Kidney (tissue), 14 donors: ENCODE results near the gene LUC7L. TPM values are rescaled to one million over a fixed set of nuclear protein-coding genes. Genes with fewer than 3 reads are reported as not detected.
"Not testable (repeated sequence)": the region's sequence is repeated elsewhere in the genome, so short reads cannot be mapped to it uniquely, and the experiment has no call there.

Source experiments
- DNase-seq, 5 donors: peaks; one replicate each; pipeline ENCODE4 v3.0.0-alpha.2; 2013 to 2020
- FAIRE-seq: peaks from 2 replicates; lab custom pipeline; 2012; peaks lifted over from hg19 to GRCh38; lab: Jason Lieb, UNC
- H3K27ac ChIP-seq, 2 donors: one replicate each; pipeline ENCODE4 v1.7.0; 2013; ENCODE audit warnings: low read depth in 2 of 2, low read length in 2 of 2, inconsistent platforms in 1 of 2
- H3K27me3 ChIP-seq: one replicate; pipeline ENCODE4 v1.7.1; 2013; ENCODE audit warnings: low read length, inconsistent platforms; ENCODE audit not compliant: control insufficient read depth, insufficient read depth
- H3K36me3 ChIP-seq, 3 donors: one replicate each; pipeline versions ENCODE4 v1.7.0 to v1.7.1; 2013; ENCODE audit warnings: low read length in 3 of 3, control low read depth in 1 of 3, inconsistent platforms in 1 of 3; ENCODE audit not compliant: insufficient read depth in 3 of 3, control insufficient read depth in 2 of 3
- H3K4me1 ChIP-seq, 3 donors: one replicate each; pipeline versions ENCODE4 v1.7.0 to v1.7.1; 2013; ENCODE audit warnings: low read length in 3 of 3, inconsistent platforms in 1 of 3, low read depth in 1 of 3; ENCODE audit not compliant: control insufficient read depth in 2 of 3, insufficient read depth in 2 of 3
- H3K4me3 ChIP-seq, 3 donors: one replicate each; pipeline versions ENCODE4 v1.7.0 to v1.8.1; 2013; ENCODE audit warnings: low read length in 3 of 3, control low read depth in 1 of 3, inconsistent platforms in 1 of 3
- H3K9ac ChIP-seq, 3 donors: one replicate each; pipeline versions ENCODE4 v1.7.0 to v1.7.1; 2013; ENCODE audit warnings: low read length in 3 of 3, control low read depth in 1 of 3, inconsistent platforms in 1 of 3
- H3K9me3 ChIP-seq, 3 donors: one replicate each; pipeline versions ENCODE4 v1.7.0 to v1.7.1; 2013; ENCODE audit warnings: low read length in 3 of 3, control low read depth in 1 of 3, inconsistent platforms in 1 of 3; ENCODE audit not compliant: control insufficient read depth in 2 of 3, insufficient read depth in 1 of 3
- CTCF ChIP-seq: IDR thresholded peaks from 3 replicates; pipeline ENCODE4 v1.5.1; 2012; ENCODE audit warnings: mild to moderate bottlenecking, moderate library complexity, borderline replicate concordance; ENCODE audit not compliant: insufficient read depth; ENCODE audit errors: extremely low read depth
- intact Hi-C: fragments of 100-400 bp; cut with DNase I; formaldehyde crosslinking; loops from one replicate; pipeline ENCODE4 v1.11.1; 2022
- polyA plus RNA-seq: library from polyadenylated mRNA; stranded (reverse); fragments of 350-450 nt; fragmentation: Illumina TruSeq; extraction: RNeasy Lipid Tissue Mini Kit (QIAGEN cat#74804); gene quantifications from one replicate; pipeline ENCODE4 v1.2.3, GENCODE V29; 2014; ENCODE audit warnings: low read depth, low replicate concordance; ENCODE audit not compliant: insufficient read depth
- total RNA-seq: library from RNA; stranded (reverse); fragmentation: NEBNext Ultra II Directional; extraction: Animal tissue kit (Norgen Biotek cat#: 25700); gene quantifications from one replicate; pipeline ENCODE4 v1.2.1, GENCODE V29; 2021
- donor health status: control.
- donor health status: control.
- donor health status: control.
- donor health status: control.
- donor health status: control.
- donor health status: DM: yes; HTN: yes; CAD: no.
- donor health status: Normal renal cell carcinoma (clear cell type).

The LUC7L gene
- total and polyA plus RNA-seq, 2 donors from 2014 or later = 56.3 to 72.0 TPM

GRCh38 chr16:268141-269053, 39.1 kb upstream of the LUC7L start:
- TF ChIP-seq CTCF = no peak
- intact Hi-C loops = no loop called here
- H3K27me3 ChIP-seq = no peaks in the 10 kb centered on the region
- H3K27ac ChIP-seq = no peak overlapping the region
- no peaks in the 10 kb centered on the region for H3K4me1 ChIP-seq
- peaks cover 0 to 9% (median 0%) of the 10 kb centered on the region in 3 donors for H3K36me3 ChIP-seq
- FAIRE-seq (no peak), DNase-seq (peak in 1 of 5 donors; percentile 61)
- H3K9ac ChIP-seq = no peak overlapping the region
- peaks cover 0 to 2% (median 0%) of the 10 kb centered on the region in 3 donors for H3K9me3 ChIP-seq
- H3K4me3 ChIP-seq = no peak overlapping the region

GRCh38 chr16:267562-267961, 38.3 kb upstream of the LUC7L start:
- H3K9me3 ChIP-seq, H3K27me3 ChIP-seq, H3K9ac ChIP-seq, H3K4me1 ChIP-seq, H3K27ac ChIP-seq, FAIRE-seq, DNase-seq, intact Hi-C loops: not testable (repeated sequence)
- peaks cover 0 to 14% (median 0%) of the 10 kb centered on the region in 3 donors for H3K36me3 ChIP-seq
- peak overlapping the region in 1 of 3 donors; percentile 16 for H3K4me3 ChIP-seq

- FAIRE-seq (no peak), DNase-seq (peak in 2 of 5 donors; percentile 47 to 68)
- intact Hi-C loops = no loop called here
- no peak for TF ChIP-seq CTCF
- Histone ChIP-seq H3K9ac (no peak overlapping the region), H3K27me3 (no peaks in the 10 kb centered on the region), H3K36me3 (peaks cover 0 to 14% (median 2%) of the 10 kb centered on the region in 3 donors), H3K9me3 (peaks cover 0 to 2% (median 0%) of the 10 kb centered on the region in 3 donors), H3K27ac (no peak overlapping the region), H3K4me3 (no peak overlapping the region), H3K4me1 (no peaks in the 10 kb centered on the region)
These were observed 37.3 kb upstream of the LUC7L start for GRCh38 chr16:266258-267164.
